AG10803 (cell line): Measurements from ENCODE around the gene IL1RAP.
A peak's percentile ranks its signal among the peaks of the same experiment; 100 is the strongest.

Source experiments
- DNase-seq: peaks from one replicate; pipeline ENCODE4 v3.0.0; 2010; ENCODE audit warnings: low read depth
- H3K4me3 ChIP-seq: 2 replicates; pipeline ENCODE4 v1.5.1; 2011; ENCODE audit warnings: mild to moderate bottlenecking, low read length, control low read depth
- CTCF ChIP-seq: conservative IDR thresholded peaks from 2 replicates; pipeline ENCODE4 v1.5.1; 2011; ENCODE audit warnings: mild to moderate bottlenecking, low read length, control low read depth, inconsistent platforms

IL1RAP gene

GRCh38 chr3:190577225-190577624, 63.3 kb downstream of the IL1RAP start:
- DNase-seq, result no peak
- TF ChIP-seq CTCF, result no peak
- H3K4me3 ChIP-seq, result no peak overlapping the region

- TF ChIP-seq CTCF, result no peak
- no peak overlapping the region for H3K4me3 ChIP-seq
- DNase-seq, result no peak
Observed at GRCh38 chr3:190579514-190580137, 65.7 kb downstream of the IL1RAP start.

GRCh38 chr3:190580417-190580816, 66.5 kb downstream of the IL1RAP start:
- TF ChIP-seq CTCF, result no peak
- no peak overlapping the region for H3K4me3 ChIP-seq
- no peak for DNase-seq

- no peak overlapping the region for H3K4me3 ChIP-seq
- no peak for TF ChIP-seq CTCF
- DNase-seq, result peak; percentile 36
Observed at GRCh38 chr3:190581041-190581541, 67.2 kb downstream of the IL1RAP start.

- TF ChIP-seq CTCF, result no peak
- H3K4me3 ChIP-seq, result no peak overlapping the region
- DNase-seq, result no peak
Observed at GRCh38 chr3:190582667-190583066, 68.8 kb downstream of the IL1RAP start.

GRCh38 chr3:190585805-190586630, 72.1 kb downstream of the IL1RAP start:
- DNase-seq, result peak; percentile 88
- TF ChIP-seq CTCF, result no peak
- H3K4me3 ChIP-seq, result no peak overlapping the region

- H3K4me3 ChIP-seq, result no peak overlapping the region
- no peak for TF ChIP-seq CTCF
- peak; percentile 39 for DNase-seq
Observed at GRCh38 chr3:190586631-190587011, 72.7 kb downstream of the IL1RAP start.
